ENCODE results near the gene KRT27. TPM values are rescaled to one million over a fixed set of nuclear protein-coding genes. Genes with fewer than 3 reads are reported as not detected.
A peak's percentile ranks its signal among the peaks of the same experiment; 100 is the strongest.

The KRT27 gene
- total RNA-seq, 1 experiment from 2014 or later: not detected

GRCh38 chr17:40791787-40792436 is 9.6 kb upstream of the KRT27 start:
- H3K9me2 ChIP-seq (ENCODE audit: insufficient read depth): no peaks in the 10 kb centered on the region
- H3K9me3 ChIP-seq (ENCODE audit: control insufficient read depth in 1 of 2, insufficient read depth in 1 of 2, low read depth in 1 of 2, low read length in 2 of 2): no peaks in the 10 kb centered on the region
- no peak overlapping the region for H3K9ac ChIP-seq (ENCODE audit: low read length)
- no peak overlapping the region for H3K4me2 ChIP-seq (ENCODE audit: low read length)
- ChIA-PET RAD21 (ENCODE audit: low non-redundant PET in 1 of 2, low total read pairs in 2 of 2, uncharacterized antibody in 2 of 2, unreplicated experiment in 2 of 2) (interaction anchor here in 1 of 2 experiments (0.9 kb wide), 1 partner anchor 176 kb away, joined by 3 read pairs; no protein-coding TSS in a partner anchor), POLR2A (interaction anchor here (1.2 kb wide), 1 partner anchor 176 kb away, joined by 5 read pairs; no protein-coding TSS in a partner anchor), CTCF (interaction anchor here (1.2 to 3.5 kb wide), 4 partner anchors 10 to 177 kb away, joined by 5 to 29 read pairs (median 13); partner anchors contain the start of gene KRT27)
- no peak overlapping the region for H3K27ac ChIP-seq (ENCODE audit: low read depth, low read length)
- H3K36me3 ChIP-seq (ENCODE audit: control insufficient read depth in 1 of 2, insufficient read depth in 2 of 2, low read length in 2 of 2): no peaks in the 10 kb centered on the region
- intact Hi-C loops (cut with micrococcal nuclease): loop anchor here (1.0 kb wide), 2 partner anchors 172 to 177 kb away; no protein-coding TSS in a partner anchor
- peak; percentile 70 for TF ChIP-seq RAD21 (IDR thresholded peaks at IDR 0.05; ENCODE audit: low read depth)
- TF ChIP-seq CTCF (IDR thresholded peaks at IDR 0.05 in 2 of 3, conservative IDR thresholded peaks at IDR 0.05 in 1 of 3; ENCODE audit: borderline replicate concordance in 1 of 3, insufficient read depth in 1 of 3, low read depth in 2 of 3, low read length in 2 of 3): peak; percentile 66 to 86 (median 75)
- TF ChIP-seq JUND (IDR thresholded peaks at IDR 0.05): no peak
- BruUV-seq (replicated peaks): no TSS peak
- H4K20me1 ChIP-seq (ENCODE audit: insufficient read depth): no peaks in the 10 kb centered on the region
- no peak overlapping the region for H3K4me3 ChIP-seq (replicated peaks in 1 of 2; ENCODE audit: low read depth in 1 of 2, low read length in 2 of 2)
- H3K27me3 ChIP-seq (ENCODE audit: insufficient read depth, low read length): no peaks in the 10 kb centered on the region
- H3K4me1 ChIP-seq (ENCODE audit: control insufficient read depth in 1 of 2, insufficient read depth in 2 of 2, low read length in 2 of 2): no peaks in the 10 kb centered on the region
- DNase-seq (ENCODE audit: low read depth, low spot score) (peak; percentile 41), ATAC-seq (peak; percentile 68)
- H2AFZ ChIP-seq (ENCODE audit: low read depth, low read length, poor library complexity, severe bottlenecking): peak overlapping the region; percentile 79
- H3K79me2 ChIP-seq (ENCODE audit: insufficient read depth, low read length): no peaks in the 10 kb centered on the region

- ChIA-PET POLR2A (no interaction called here), CTCF (interaction anchor here (1.2 to 3.5 kb wide), 3 partner anchors 10 to 176 kb away, joined by 5 to 29 read pairs (median 5); partner anchors contain the start of gene KRT27), RAD21 (ENCODE audit: low non-redundant PET in 1 of 2, low total read pairs in 2 of 2, uncharacterized antibody in 2 of 2, unreplicated experiment in 2 of 2) (no interaction called here)
- Histone ChIP-seq H3K4me1 (ENCODE audit: control insufficient read depth in 1 of 2, insufficient read depth in 2 of 2, low read length in 2 of 2) (no peaks in the 10 kb centered on the region), H3K9ac (ENCODE audit: low read length) (no peak overlapping the region), H3K27ac (ENCODE audit: low read depth, low read length) (no peak overlapping the region), H3K9me3 (ENCODE audit: control insufficient read depth in 1 of 2, insufficient read depth in 1 of 2, low read depth in 1 of 2, low read length in 2 of 2) (no peaks in the 10 kb centered on the region), H2AFZ (ENCODE audit: low read depth, low read length, poor library complexity, severe bottlenecking) (peak overlapping the region; percentile 79), H3K36me3 (ENCODE audit: control insufficient read depth in 1 of 2, insufficient read depth in 2 of 2, low read length in 2 of 2) (no peaks in the 10 kb centered on the region), H3K4me2 (ENCODE audit: low read length) (no peak overlapping the region), H3K27me3 (ENCODE audit: insufficient read depth, low read length) (no peaks in the 10 kb centered on the region), H3K9me2 (ENCODE audit: insufficient read depth) (no peaks in the 10 kb centered on the region), H3K79me2 (ENCODE audit: insufficient read depth, low read length) (no peaks in the 10 kb centered on the region), H3K4me3 (replicated peaks in 1 of 2; ENCODE audit: low read depth in 1 of 2, low read length in 2 of 2) (no peak overlapping the region), H4K20me1 (ENCODE audit: insufficient read depth) (no peaks in the 10 kb centered on the region)
- intact Hi-C loops (cut with micrococcal nuclease): loop anchor here (1.0 kb wide), 2 partner anchors 171 to 176 kb away; no protein-coding TSS in a partner anchor
- no peak for ATAC-seq
- BruUV-seq (replicated peaks): no TSS peak
- no peak for DNase-seq (ENCODE audit: low read depth, low spot score)
- no peak for TF ChIP-seq ZBTB33 (IDR thresholded peaks at IDR 0.05; ENCODE audit: extremely low read depth, insufficient replicate concordance, low read length)
- TF ChIP-seq SIN3A (IDR thresholded peaks at IDR 0.05; ENCODE audit: low read depth): no peak
- no peak for TF ChIP-seq RAD21 (IDR thresholded peaks at IDR 0.05; ENCODE audit: low read depth)
- no peak for TF ChIP-seq ZNF274 (IDR thresholded peaks at IDR 0.05; ENCODE audit: low read depth, low read length)
- TF ChIP-seq REST (IDR thresholded peaks at IDR 0.05; ENCODE audit: low read depth): no peak
- TF ChIP-seq SRF (IDR thresholded peaks at IDR 0.05; ENCODE audit: low read depth): no peak
- no peak for TF ChIP-seq SP1 (IDR thresholded peaks at IDR 0.05; ENCODE audit: low read depth)
- TF ChIP-seq EZH2 (IDR thresholded peaks at IDR 0.05): no peak
- no peak for TF ChIP-seq EGR1 (IDR thresholded peaks at IDR 0.05; ENCODE audit: low read depth)
These were observed 8.8 kb upstream of the KRT27 start for GRCh38 chr17:40791111-40791510.

All from HCT116 (cell line).